ENCODE data around the gene GNB3.
A peak's percentile ranks its signal among the peaks of the same experiment; 100 is the strongest.

The GNB3 gene

GRCh38 chr12:6826125-6826733, 14.5 kb upstream of the GNB3 start:
- TF ChIP-seq REST (IDR thresholded peaks at IDR 0.05; ENCODE audit: insufficient replicate concordance, low read depth) (no peak), GABPA (IDR thresholded peaks at IDR 0.05; ENCODE audit: low read depth) (no peak), SPI1 (IDR thresholded peaks at IDR 0.05; ENCODE audit: borderline replicate concordance, low read depth) (no peak), POLR2AphosphoS5 (IDR thresholded peaks at IDR 0.05; ENCODE audit: low read depth) (no peak), CTCF (IDR thresholded peaks at IDR 0.05; ENCODE audit: insufficient read depth, low read length) (no peak)
- H3K27ac ChIP-seq (replicated peaks): no peak overlapping the region
- DNase-seq (ENCODE audit: low read depth in 1 of 2, low spot score in 1 of 2): no peak
- peaks cover 33% of the 10 kb centered on the region for H3K27me3 ChIP-seq (ENCODE audit: insufficient read depth, poor library complexity, severe bottlenecking)
- no peak overlapping the region for H3K4me3 ChIP-seq (replicated peaks; ENCODE audit: insufficient read depth, low read length)

GRCh38 chr12:6826734-6827436, 13.8 kb upstream of the GNB3 start:
- H3K4me3 ChIP-seq (replicated peaks; ENCODE audit: insufficient read depth, low read length): no peak overlapping the region
- H3K27ac ChIP-seq (replicated peaks): no peak overlapping the region
- TF ChIP-seq CTCF (IDR thresholded peaks at IDR 0.05; ENCODE audit: insufficient read depth, low read length) (no peak), GABPA (IDR thresholded peaks at IDR 0.05; ENCODE audit: low read depth) (no peak), POLR2AphosphoS5 (IDR thresholded peaks at IDR 0.05; ENCODE audit: low read depth) (no peak), REST (IDR thresholded peaks at IDR 0.05; ENCODE audit: insufficient replicate concordance, low read depth) (no peak), SPI1 (IDR thresholded peaks at IDR 0.05; ENCODE audit: borderline replicate concordance, low read depth) (no peak)
- DNase-seq (ENCODE audit: low read depth in 1 of 2, low spot score in 1 of 2): no peak
- peaks cover 31% of the 10 kb centered on the region for H3K27me3 ChIP-seq (ENCODE audit: insufficient read depth, poor library complexity, severe bottlenecking)

GRCh38 chr12:6827437-6827911, 13.3 kb upstream of the GNB3 start:
- no peak overlapping the region for H3K27ac ChIP-seq (replicated peaks)
- peak in 1 of 2 experiments; percentile 55 for DNase-seq (ENCODE audit: low read depth in 1 of 2, low spot score in 1 of 2)
- H3K27me3 ChIP-seq (ENCODE audit: insufficient read depth, poor library complexity, severe bottlenecking): peaks cover 26% of the 10 kb centered on the region
- TF ChIP-seq CTCF (IDR thresholded peaks at IDR 0.05; ENCODE audit: insufficient read depth, low read length) (no peak), POLR2AphosphoS5 (IDR thresholded peaks at IDR 0.05; ENCODE audit: low read depth) (no peak), REST (IDR thresholded peaks at IDR 0.05; ENCODE audit: insufficient replicate concordance, low read depth) (no peak), SPI1 (IDR thresholded peaks at IDR 0.05; ENCODE audit: borderline replicate concordance, low read depth) (no peak), GABPA (IDR thresholded peaks at IDR 0.05; ENCODE audit: low read depth) (no peak)
- no peak overlapping the region for H3K4me3 ChIP-seq (replicated peaks; ENCODE audit: insufficient read depth, low read length)
